GM12878 (cell line): ENCODE results near the gene VSTM2L. TPM values are rescaled to one million over a fixed set of nuclear protein-coding genes. Genes with fewer than 3 reads are reported as not detected.

ENCODE experiments used
- ATAC-seq: fragments of 200-7000 bp; cut with Tn5 transposase; 3 replicates; pipeline ENCODE4 v1.9.1; 2020; ENCODE audit warnings: mild to moderate bottlenecking, moderate library complexity
- BruUV-seq: library from RNA; stranded (reverse); fragments of 400-500 nt; replicated peaks from 2 replicates; lab custom pipeline; 2021; lab: Mats Ljungman, UMichigan
- CTCF ChIA-PET: fragments of 300-600 bp; sonication (Branson Sonifier 250); formaldehyde crosslinking; extraction: SDS; loops from one replicate; lab custom pipeline; 2021; ENCODE audit warnings: inconsistent platforms; lab: Yijun Ruan, JAX
- POLR2A ChIA-PET: fragments of 350-600 bp; formaldehyde crosslinking; extraction: SDS; loops from one replicate; lab custom pipeline; 2021; ENCODE audit warnings: inconsistent platforms; lab: Charles Lee
- RAD21 ChIA-PET: fragments of 300-600 bp; sonication (Branson Sonifier 250); formaldehyde crosslinking; loops from one replicate; lab custom pipeline; 2023; ENCODE audit warnings: antibody characterized with exemption; ENCODE audit not compliant: unreplicated experiment; lab: Charles Lee
- SMC1A ChIA-PET: fragments of 300-600 bp; sonication (Branson Sonifier 250); formaldehyde crosslinking; loops from one replicate; lab custom pipeline; 2023; ENCODE audit not compliant: unreplicated experiment, uncharacterized antibody; lab: Charles Lee
- DNase-seq: peaks from one replicate; pipeline ENCODE4 v3.0.0-alpha.2; 2011; ENCODE audit warnings: low read depth, low spot score
- FAIRE-seq: peaks from 3 replicates; lab custom pipeline; 2011; peaks lifted over from hg19 to GRCh38; lab: Jason Lieb, UNC
- H2AFZ ChIP-seq: 2 replicates; pipeline ENCODE4 v1.6.0; 2011; ENCODE audit warnings: low read depth, low read length, control low read depth; ENCODE audit not compliant: control insufficient read depth
- H3K27ac ChIP-seq: 2 replicates; pipeline ENCODE4 v1.5.1; 2011; ENCODE audit warnings: control low read depth; ENCODE audit not compliant: control insufficient read depth, insufficient read depth
- H3K27me3 ChIP-seq, 2 experiments: replicated peaks in 1 of 2; 2 replicates each; pipeline versions ENCODE4 v1.6.0 to v1.6.1; 2011; ENCODE audit warnings: low read length in 1 of 2; ENCODE audit not compliant: control insufficient read depth in 2 of 2, insufficient read depth in 2 of 2
- H3K36me3 ChIP-seq, 2 experiments: 2 replicates each; pipeline ENCODE4 v1.5.1; 2011; ENCODE audit warnings: low read length in 1 of 2; ENCODE audit not compliant: control insufficient read depth in 2 of 2, insufficient read depth in 2 of 2
- H3K4me1 ChIP-seq: 2 replicates; pipeline ENCODE4 v1.6.1; 2011; ENCODE audit warnings: mild to moderate bottlenecking, low read length, moderate library complexity, mixed read lengths; ENCODE audit not compliant: control insufficient read depth, insufficient read depth
- H3K4me2 ChIP-seq: 2 replicates; pipeline ENCODE4 v1.6.0; 2011; ENCODE audit warnings: control low read depth; ENCODE audit not compliant: control insufficient read depth, insufficient read depth
- H3K4me3 ChIP-seq: fragments of 200-600 bp; sonication (generic); 2 replicates; pipeline ENCODE4 v1.5.1; 2016
- H3K79me2 ChIP-seq: 2 replicates; pipeline ENCODE4 v1.6.0; 2011; ENCODE audit warnings: low read length; ENCODE audit not compliant: control insufficient read depth, insufficient read depth
- H3K9ac ChIP-seq: 2 replicates; pipeline ENCODE4 v1.8.0; 2011; ENCODE audit warnings: low read length, control low read depth, mixed read lengths; ENCODE audit not compliant: control insufficient read depth, insufficient read depth
- H3K9me3 ChIP-seq: replicated peaks from 3 replicates; pipeline ENCODE4 v1.5.1; 2011; ENCODE audit warnings: mild to moderate bottlenecking, low read length; ENCODE audit not compliant: control insufficient read depth, insufficient read depth
- H4K20me1 ChIP-seq: 2 replicates; pipeline ENCODE4 v1.6.0; 2011; ENCODE audit not compliant: control insufficient read depth, insufficient read depth
- CBX5 ChIP-seq: sonication (generic); IDR thresholded peaks from 2 replicates; pipeline ENCODE4 v1.6.1; 2016; ENCODE audit warnings: low read depth, moderate library complexity, mild to moderate bottlenecking, inconsistent platforms
- KLF5 ChIP-seq: fragments of 450-650 bp; IDR thresholded peaks from 2 replicates; pipeline ENCODE4 v1.6.1; 2014; ENCODE audit warnings: mild to moderate bottlenecking; ENCODE audit not compliant: partially characterized antibody
- MTA3 ChIP-seq: IDR thresholded peaks from 2 replicates; pipeline ENCODE4 v1.6.1; 2012; ENCODE audit warnings: low read length, inconsistent platforms, borderline replicate concordance
- NFYB ChIP-seq: IDR thresholded peaks from 2 replicates; pipeline ENCODE4 v1.6.1; 2011; ENCODE audit warnings: low read depth, mild to moderate bottlenecking, low read length, improper control_type of control experiment, moderate library complexity; ENCODE audit not compliant: insufficient read depth
- RCOR1 ChIP-seq: conservative IDR thresholded peaks from 2 replicates; pipeline ENCODE4 v1.6.1; 2012; ENCODE audit warnings: low read depth, low read length, improper control_type of control experiment
- RUNX3 ChIP-seq: IDR thresholded peaks from 2 replicates; pipeline ENCODE4 v1.6.1; 2012; ENCODE audit warnings: low read length, inconsistent platforms
- SP1 ChIP-seq: IDR thresholded peaks from one replicate; pipeline ENCODE4 v1.6.1; 2011; ENCODE audit warnings: low read depth, low read length
- SREBF1 ChIP-seq: IDR thresholded peaks from 2 replicates; pipeline ENCODE4 v1.6.1; 2012; ENCODE audit warnings: mild to moderate bottlenecking, low read length
- TAF1 ChIP-seq: IDR thresholded peaks from 2 replicates; pipeline ENCODE4 v1.6.1; 2011; ENCODE audit warnings: mild to moderate bottlenecking, low read depth, low read length, borderline replicate concordance
- TCF7 ChIP-seq: IDR thresholded peaks from 2 replicates; pipeline ENCODE4 v1.6.1; 2014; ENCODE audit warnings: antibody characterized with exemption, borderline replicate concordance
- ZSCAN29 ChIP-seq: fragments of 450-650 bp; IDR thresholded peaks from 2 replicates; pipeline ENCODE4 v1.6.1; 2017; ENCODE audit warnings: mild to moderate bottlenecking, moderate library complexity
- WGBS: methylation state at CpG from one replicate; pipeline ENCODE4 v1.1.6; 2016; ENCODE audit warnings: low lambda C conversion rate; ENCODE audit not compliant: insufficient replicate concordance, insufficient coverage; ENCODE audit errors: missing lambda C conversion rate; 5-methylcytosine and 5-hydroxymethylcytosine counted together
- in situ Hi-C: fragments of 300-500 bp; cut with MboI; formaldehyde crosslinking; loops from 9 replicates; pipeline ENCODE4 v1.14.3; 2018; ENCODE audit warnings: mixed read lengths
- intact Hi-C: fragments of 100-400 bp; cut with micrococcal nuclease; formaldehyde crosslinking; loops from one replicate; pipeline ENCODE4 v1.14.2; 2022; ENCODE audit not compliant: unreplicated experiment
- polyA plus RNA-seq, 11 experiments: library from polyadenylated mRNA; depleted of rRNA in 4 of 11; unstranded in 6 of 11; stranded (reverse) in 5 of 11; fragments of >200 nt; fragmentation: Nextera tagmentation in 4 of 11; fragmentation: Illumina TruSeq in 1 of 11; extraction: Ambion mirVana in 4 of 11; extraction: Trizol in 1 of 11; gene quantifications; 1 replicate in 1 of 11; 2 replicates in 10 of 11; pipeline versions ENCODE4 v1.2.1 to v1.2.3, GENCODE V29; 2011 to 2016; ENCODE audit warnings: inconsistent platforms in 2 of 11, missing spikeins in 2 of 11, low read depth in 1 of 11
- total RNA-seq, 4 experiments: library from RNA; depleted of rRNA in 3 of 4; stranded (reverse); fragments of >200 nt in 3 of 4; fragmentation: Illumina TruSeq in 1 of 4; extraction: Trizol in 1 of 4; gene quantifications; 2 replicates each; pipeline versions ENCODE4 v1.2.1 to v1.2.3, GENCODE V29; 2013 to 2021
- TF ChIP-seq, protein P1 (sequence below): fragments of 450-650 bp; IDR thresholded peaks from 2 replicates; pipeline ENCODE4 v1.6.1; 2016; ENCODE audit warnings: mild to moderate bottlenecking, moderate library complexity, borderline replicate concordance
- TF ChIP-seq, protein P2 (sequence below): IDR thresholded peaks from 2 replicates; pipeline ENCODE4 v1.6.1; 2011; ENCODE audit warnings: low read depth, low read length, improper control_type of control experiment, borderline replicate concordance

Gene VSTM2L
- total and polyA plus RNA-seq, 10 of the 15 experiments (the other 5 are each of a cell fraction or from before 2014, with no cell fraction given) = 0.05 to 1.5 (median 0.63) TPM; not detected in 2

DNA sequence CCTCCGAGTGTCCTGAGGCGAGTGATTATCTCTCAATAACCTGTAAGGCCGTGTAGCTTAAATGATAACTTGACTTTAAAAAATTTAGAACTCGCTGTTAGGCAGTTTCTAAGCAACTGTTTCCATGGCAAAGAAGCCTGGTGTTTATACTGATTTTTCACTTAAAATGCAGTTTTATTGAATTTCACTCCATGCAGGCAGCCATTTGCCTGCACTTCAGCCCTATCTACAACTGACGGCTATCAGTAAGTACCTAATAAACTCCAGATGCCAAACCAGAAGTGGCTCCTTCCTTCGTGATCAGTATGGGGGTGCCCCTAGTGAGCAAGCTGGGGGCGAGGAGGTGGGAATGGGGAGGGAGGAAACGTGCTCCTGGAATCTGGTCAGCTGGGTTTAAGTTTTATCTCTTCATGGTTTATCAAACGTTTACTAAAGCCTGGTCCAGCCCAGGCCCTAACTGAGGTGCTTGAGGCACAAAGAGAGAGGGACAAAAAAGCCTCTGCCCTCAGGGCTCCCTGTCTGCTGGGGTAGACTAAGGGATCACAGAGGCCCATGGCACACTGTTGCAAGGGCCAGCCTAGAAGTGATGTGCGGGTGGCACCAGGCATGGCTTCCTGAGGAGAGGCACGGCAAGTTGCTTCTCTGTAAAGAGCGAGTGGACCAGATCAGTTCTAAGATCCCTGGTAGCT is 84.8 kb downstream of the VSTM2L start:
- DNase-seq (no peak), ATAC-seq (no peak), FAIRE-seq (no peak)
- no peak overlapping the region for H3K4me2 ChIP-seq
- no peak overlapping the region for H2AFZ ChIP-seq
- ChIA-PET CTCF (no interaction called here), SMC1A (interaction anchor here (0.9 kb wide), 1 partner anchor 15 kb away, joined by 3 read pairs; no protein-coding TSS in a partner anchor), POLR2A (no interaction called here), RAD21 (no interaction called here)
- no peaks in the 10 kb centered on the region for H3K79me2 ChIP-seq
- H3K27me3 ChIP-seq = no peaks in the 10 kb centered on the region
- H3K4me3 ChIP-seq = no peak overlapping the region
- no TSS peak for BruUV-seq
- TF ChIP-seq, protein P1, sequence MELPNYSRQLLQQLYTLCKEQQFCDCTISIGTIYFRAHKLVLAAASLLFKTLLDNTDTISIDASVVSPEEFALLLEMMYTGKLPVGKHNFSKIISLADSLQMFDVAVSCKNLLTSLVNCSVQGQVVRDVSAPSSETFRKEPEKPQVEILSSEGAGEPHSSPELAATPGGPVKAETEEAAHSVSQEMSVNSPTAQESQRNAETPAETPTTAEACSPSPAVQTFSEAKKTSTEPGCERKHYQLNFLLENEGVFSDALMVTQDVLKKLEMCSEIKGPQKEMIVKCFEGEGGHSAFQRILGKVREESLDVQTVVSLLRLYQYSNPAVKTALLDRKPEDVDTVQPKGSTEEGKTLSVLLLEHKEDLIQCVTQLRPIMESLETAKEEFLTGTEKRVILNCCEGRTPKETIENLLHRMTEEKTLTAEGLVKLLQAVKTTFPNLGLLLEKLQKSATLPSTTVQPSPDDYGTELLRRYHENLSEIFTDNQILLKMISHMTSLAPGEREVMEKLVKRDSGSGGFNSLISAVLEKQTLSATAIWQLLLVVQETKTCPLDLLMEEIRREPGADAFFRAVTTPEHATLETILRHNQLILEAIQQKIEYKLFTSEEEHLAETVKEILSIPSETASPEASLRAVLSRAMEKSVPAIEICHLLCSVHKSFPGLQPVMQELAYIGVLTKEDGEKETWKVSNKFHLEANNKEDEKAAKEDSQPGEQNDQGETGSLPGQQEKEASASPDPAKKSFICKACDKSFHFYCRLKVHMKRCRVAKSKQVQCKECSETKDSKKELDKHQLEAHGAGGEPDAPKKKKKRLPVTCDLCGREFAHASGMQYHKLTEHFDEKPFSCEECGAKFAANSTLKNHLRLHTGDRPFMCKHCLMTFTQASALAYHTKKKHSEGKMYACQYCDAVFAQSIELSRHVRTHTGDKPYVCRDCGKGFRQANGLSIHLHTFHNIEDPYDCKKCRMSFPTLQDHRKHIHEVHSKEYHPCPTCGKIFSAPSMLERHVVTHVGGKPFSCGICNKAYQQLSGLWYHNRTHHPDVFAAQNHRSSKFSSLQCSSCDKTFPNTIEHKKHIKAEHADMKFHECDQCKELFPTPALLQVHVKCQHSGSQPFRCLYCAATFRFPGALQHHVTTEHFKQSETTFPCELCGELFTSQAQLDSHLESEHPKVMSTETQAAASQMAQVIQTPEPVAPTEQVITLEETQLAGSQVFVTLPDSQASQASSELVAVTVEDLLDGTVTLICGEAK = no peak
- TF ChIP-seq ZSCAN29 = no peak
- TF ChIP-seq MTA3 = no peak
- TF ChIP-seq CBX5 = no peak
- no peak for TF ChIP-seq SP1
- TF ChIP-seq RCOR1 = no peak
- no peak for TF ChIP-seq KLF5
- TF ChIP-seq TAF1 = no peak
- TF ChIP-seq, protein P2, sequence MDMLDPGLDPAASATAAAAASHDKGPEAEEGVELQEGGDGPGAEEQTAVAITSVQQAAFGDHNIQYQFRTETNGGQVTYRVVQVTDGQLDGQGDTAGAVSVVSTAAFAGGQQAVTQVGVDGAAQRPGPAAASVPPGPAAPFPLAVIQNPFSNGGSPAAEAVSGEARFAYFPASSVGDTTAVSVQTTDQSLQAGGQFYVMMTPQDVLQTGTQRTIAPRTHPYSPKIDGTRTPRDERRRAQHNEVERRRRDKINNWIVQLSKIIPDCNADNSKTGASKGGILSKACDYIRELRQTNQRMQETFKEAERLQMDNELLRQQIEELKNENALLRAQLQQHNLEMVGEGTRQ = no peak
- no peak for TF ChIP-seq NFYB
- TF ChIP-seq RUNX3 = no peak
- TF ChIP-seq SREBF1 = no peak
- no peak for TF ChIP-seq TCF7
- intact Hi-C loops (no loop called here), in situ Hi-C loops (no loop called here)
- no peak overlapping the region for H3K9ac ChIP-seq
- H3K36me3 ChIP-seq = peaks cover 0 to 2% of the 10 kb centered on the region in 2 experiments; a peak in 3 of 4 replicates
- H3K9me3 ChIP-seq = no peaks in the 10 kb centered on the region
- peaks cover 32% of the 10 kb centered on the region for H3K4me1 ChIP-seq
- H3K27ac ChIP-seq = no peak overlapping the region
- no peaks in the 10 kb centered on the region for H4K20me1 ChIP-seq
- 98% methylated on average over 12 of the region's 12 CpGs for WGBS
